Caki2 (cell line): Measurements from ENCODE around the gene SELENOH. TPM values are rescaled to one million over a fixed set of nuclear protein-coding genes. Genes with fewer than 3 reads are reported as not detected.

Experiments used
- DNase-seq: peaks from one replicate; pipeline ENCODE4 v3.0.0-alpha.2; 2015; ENCODE audit warnings: low read depth
- in situ Hi-C: cut with HindIII; loops from 2 replicates; pipeline ENCODE4 v1.10.0; 2016; ENCODE audit warnings: low sequenced_read_pairs, low pct_unique_long_range_greater_than_20kb, mixed read lengths
- total RNA-seq: library from RNA; depleted of rRNA; stranded (reverse); fragments of >200 nt; shearing (Covaris generic); gene quantifications from 2 replicates; pipeline ENCODE4 v1.2.3, GENCODE V29; 2014; ENCODE audit warnings: low replicate concordance

SELENOH gene
- total RNA-seq, 1 experiment from 2014 or later, result 263 TPM

GRCh38 chr11:57773026-57773598 lies 31.8 kb downstream of the SELENOH start:
- DNase-seq, result no peak
- in situ Hi-C loops, result no loop called here

GRCh38 chr11:57775491-57775890 lies 34.2 kb downstream of the SELENOH start:
- no peak for DNase-seq
- in situ Hi-C loops, result no loop called here

GRCh38 chr11:57776031-57776521 lies 34.8 kb downstream of the SELENOH start:
- in situ Hi-C loops, result no loop called here
- no peak for DNase-seq

GRCh38 chr11:57776577-57777210 lies 35.4 kb downstream of the SELENOH start:
- in situ Hi-C loops, result no loop called here

GRCh38 chr11:57777969-57778317 lies 36.7 kb downstream of the SELENOH start:
- peak; percentile 56 for DNase-seq
- in situ Hi-C loops, result no loop called here

More at GRCh38 chr11:57776577-57777210, 35.4 kb downstream of the SELENOH start:
- DNase-seq, result no peak

GRCh38 chr11:57778318-57779037 lies 37.2 kb downstream of the SELENOH start:
- peak; percentile 93 for DNase-seq
- in situ Hi-C loops, result no loop called here

- DNase-seq, result peak; percentile 28
- in situ Hi-C loops, result no loop called here
Measured at GRCh38 chr11:57779276-57779675, 38.0 kb downstream of the SELENOH start.

- in situ Hi-C loops, result no loop called here
- DNase-seq, result no peak
Measured at GRCh38 chr11:57781529-57781943, 40.2 kb downstream of the SELENOH start.

- in situ Hi-C loops, result no loop called here
- no peak for DNase-seq
Measured at GRCh38 chr11:57785072-57785471, 43.8 kb downstream of the SELENOH start.

- in situ Hi-C loops, result no loop called here
- no peak for DNase-seq
Measured at GRCh38 chr11:57786436-57786835, 45.1 kb downstream of the SELENOH start.

- in situ Hi-C loops, result no loop called here
- no peak for DNase-seq
Measured at GRCh38 chr11:57787006-57787604, 45.8 kb downstream of the SELENOH start.

GRCh38 chr11:57787920-57788702 lies 46.8 kb downstream of the SELENOH start:
- in situ Hi-C loops, result no loop called here
- DNase-seq, result no peak

GRCh38 chr11:57788703-57789088 lies 47.4 kb downstream of the SELENOH start:
- no peak for DNase-seq
- in situ Hi-C loops, result no loop called here

GRCh38 chr11:57791321-57792059 lies 50.2 kb downstream of the SELENOH start:
- in situ Hi-C loops, result no loop called here
- DNase-seq, result no peak

- DNase-seq, result no peak
- in situ Hi-C loops, result no loop called here
Measured at GRCh38 chr11:57792060-57792541, 50.8 kb downstream of the SELENOH start.

GRCh38 chr11:57792870-57793269 lies 51.6 kb downstream of the SELENOH start:
- peak; percentile 37 for DNase-seq
- in situ Hi-C loops, result no loop called here
